SH-SY5Y (cell line): ENCODE measurements around the gene RHBDL1.

Experiments
- GATA2 ChIP-seq: IDR thresholded peaks from 2 replicates; pipeline ENCODE4 v1.6.1; 2011; ENCODE audit warnings: mild to moderate bottlenecking, low read depth, low read length
- GATA3 ChIP-seq: IDR thresholded peaks from 2 replicates; pipeline ENCODE4 v1.6.1; 2011; ENCODE audit warnings: low read depth, mild to moderate bottlenecking, low read length, moderate library complexity

RHBDL1 gene

DNA sequence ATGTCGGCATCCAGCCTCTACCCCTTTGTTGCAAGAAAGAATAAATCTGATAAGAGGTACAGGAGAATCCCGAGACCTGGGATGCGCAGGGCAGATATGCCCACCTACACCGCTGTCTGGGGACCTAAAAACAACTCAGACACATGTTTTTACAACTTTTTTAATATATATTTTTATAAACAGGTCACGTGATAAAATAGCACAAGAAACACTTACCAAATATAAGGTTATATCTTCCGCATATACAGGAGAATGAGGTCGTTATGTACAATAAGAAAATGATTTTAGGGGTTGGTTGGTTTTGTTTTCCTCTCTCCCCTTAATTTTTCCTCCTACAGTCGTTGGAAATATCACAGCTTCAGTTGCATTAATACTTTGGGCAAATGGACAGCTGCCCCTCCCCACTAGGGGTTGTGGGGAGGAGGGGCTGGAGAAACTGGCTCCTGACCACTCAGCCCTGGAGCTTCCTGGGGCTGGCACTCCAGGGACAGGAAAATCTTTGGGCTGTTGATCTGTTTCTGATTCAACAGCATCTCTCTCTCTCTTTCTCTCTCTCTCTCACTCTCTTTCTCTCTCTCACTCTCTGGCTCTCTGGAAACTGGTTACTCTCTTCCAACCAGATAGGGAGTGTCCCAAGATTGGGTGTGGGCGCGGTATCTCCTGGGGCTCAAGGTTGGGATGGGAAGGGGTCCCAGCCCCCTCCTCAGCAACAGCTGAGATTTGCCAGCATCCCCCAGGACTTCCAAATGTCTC is 17.1 kb downstream of the RHBDL1 start:
- TF ChIP-seq GATA3 (no peak), GATA2 (no peak)

DNA sequence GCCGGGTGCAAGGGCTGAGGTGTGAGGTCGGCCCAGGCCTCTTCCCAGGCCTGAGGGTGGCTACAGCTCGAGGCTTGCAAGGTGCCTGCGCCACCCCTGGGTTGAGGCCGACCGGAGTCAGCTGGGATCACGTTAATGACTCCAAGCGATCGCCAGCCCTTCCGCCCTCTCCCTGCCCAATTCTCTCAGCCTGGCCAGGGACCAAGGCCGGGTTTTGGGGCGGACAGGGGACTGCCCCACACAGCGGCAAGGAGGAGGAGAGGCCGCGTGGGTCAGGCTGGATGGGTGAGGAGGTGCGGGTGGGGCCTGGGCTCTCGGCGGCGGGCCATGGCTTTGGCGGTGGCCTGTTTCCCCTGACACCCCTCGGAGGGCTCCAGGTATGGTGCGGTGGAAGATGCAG is 17.9 kb downstream of the RHBDL1 start:
- TF ChIP-seq GATA3 (no peak), GATA2 (no peak)

DNA sequence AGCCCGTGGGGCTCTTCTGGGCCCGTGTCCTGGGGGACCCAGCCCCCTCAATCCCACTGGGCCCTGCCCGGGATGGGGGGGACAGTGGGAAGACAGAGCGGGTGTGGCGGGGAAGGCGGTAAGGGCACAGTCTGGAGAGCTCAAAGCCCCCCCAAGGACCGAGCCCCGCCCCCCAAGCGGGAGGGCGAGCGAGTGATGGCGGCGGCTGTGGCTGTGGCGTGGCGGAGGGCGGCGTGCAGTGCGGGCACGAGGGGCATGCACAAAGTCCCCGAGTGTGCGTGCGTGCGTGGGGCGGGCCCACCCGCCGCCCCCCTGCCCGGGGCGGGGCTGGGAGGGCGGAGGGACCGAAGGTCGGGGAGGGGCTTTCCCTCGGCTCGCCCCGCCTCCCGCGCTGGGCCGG is 18.3 kb downstream of the RHBDL1 start:
- TF ChIP-seq GATA3, result no peak
- TF ChIP-seq GATA2, result no peak

DNA sequence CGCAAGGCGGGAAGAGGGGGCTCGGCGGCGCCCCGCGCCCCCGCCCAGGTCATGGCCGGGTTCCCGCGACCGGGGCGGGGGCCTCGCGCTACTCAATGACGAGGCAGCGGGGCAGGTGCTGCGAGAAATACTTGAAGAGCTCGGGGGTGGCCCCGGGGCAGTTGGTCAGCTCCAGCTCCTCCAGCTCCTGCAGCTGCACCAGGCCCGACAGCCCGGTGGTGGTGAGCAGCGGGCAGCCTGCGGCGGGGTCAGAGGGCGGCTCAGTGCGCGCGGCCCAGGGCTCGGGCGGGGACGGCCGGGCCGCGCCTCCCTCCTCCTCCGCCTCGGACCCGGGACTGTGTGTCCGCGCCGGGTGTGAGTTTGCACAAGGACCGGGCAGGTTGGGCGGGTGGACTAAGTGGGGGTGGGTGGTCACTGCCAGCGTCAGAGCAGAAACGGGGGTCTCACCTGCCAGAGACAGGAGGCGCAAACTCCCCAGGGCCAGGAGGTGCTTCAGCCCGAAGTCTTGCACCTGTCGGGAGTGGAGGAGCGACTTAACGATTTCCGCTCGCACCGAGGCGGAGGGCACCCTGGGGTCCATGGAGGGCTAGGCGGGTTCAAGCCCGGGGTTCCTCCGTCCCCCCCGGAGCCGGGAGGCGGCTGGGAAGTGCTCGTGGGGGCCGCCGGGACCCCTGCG is 18.9 kb downstream of the RHBDL1 start:
- TF ChIP-seq GATA2 (no peak), GATA3 (no peak)

DNA sequence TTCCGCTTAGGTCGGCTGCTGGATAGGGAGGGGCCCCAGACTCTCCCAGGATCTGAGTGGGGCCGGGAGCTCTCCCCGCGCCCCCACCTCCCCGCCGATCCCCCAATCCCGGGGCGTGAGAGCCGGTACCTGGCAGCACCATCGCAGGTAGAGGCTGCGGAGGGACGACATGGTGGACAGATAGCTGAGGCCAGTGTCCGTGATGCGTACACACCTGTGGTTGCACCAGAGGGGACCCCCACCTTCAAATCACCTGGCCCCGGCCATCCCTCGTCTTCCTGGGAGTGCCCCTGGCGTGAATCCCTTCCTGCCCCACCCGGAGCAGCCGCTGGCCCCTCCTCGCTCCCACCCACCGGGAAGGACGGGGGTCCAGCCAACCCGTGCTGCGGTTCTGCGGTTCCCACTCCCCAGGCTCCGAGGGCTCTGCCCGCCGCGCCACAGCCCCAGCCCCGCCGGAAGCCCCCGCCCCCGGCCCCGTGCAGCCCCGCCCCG is 19.4 kb downstream of the RHBDL1 start:
- no peak for TF ChIP-seq GATA3
- no peak for TF ChIP-seq GATA2

DNA sequence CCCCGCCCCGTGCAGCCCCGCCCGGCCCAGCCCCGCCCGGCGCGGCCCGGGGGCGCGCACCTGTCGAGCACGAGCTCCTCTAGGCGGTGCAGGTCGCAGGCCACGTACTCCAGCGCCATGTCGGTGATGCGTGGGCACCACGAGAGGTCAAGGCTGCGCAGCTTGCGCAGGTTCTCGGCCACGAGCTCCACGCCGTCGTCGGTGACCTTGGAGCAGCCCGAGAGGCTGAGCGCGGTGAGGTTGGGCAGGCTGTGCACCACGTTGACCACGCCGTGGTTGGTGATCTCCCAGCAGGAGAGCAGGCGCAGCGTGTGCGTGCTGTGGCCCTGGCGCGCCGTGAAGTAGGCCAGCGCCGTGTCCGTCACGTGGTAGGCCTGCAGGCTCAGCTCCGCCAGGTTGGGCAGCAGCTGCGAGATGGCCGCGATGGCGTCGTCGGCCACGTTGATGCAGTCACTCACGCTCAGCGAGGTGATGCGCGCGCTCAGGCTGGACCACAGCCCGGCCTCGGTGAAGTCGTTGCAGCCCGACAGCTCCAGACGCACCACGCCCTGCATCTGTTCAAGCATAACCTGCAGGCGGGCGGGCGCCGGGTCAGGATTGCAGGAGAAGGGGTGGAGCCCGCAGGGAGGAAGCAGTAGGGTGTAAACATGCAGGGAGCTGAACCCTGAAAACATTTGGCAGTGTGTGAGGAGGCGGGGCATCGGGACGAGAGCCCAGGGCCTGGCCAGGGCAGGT is 20.1 kb downstream of the RHBDL1 start:
- no peak for TF ChIP-seq GATA3
- no peak for TF ChIP-seq GATA2

DNA sequence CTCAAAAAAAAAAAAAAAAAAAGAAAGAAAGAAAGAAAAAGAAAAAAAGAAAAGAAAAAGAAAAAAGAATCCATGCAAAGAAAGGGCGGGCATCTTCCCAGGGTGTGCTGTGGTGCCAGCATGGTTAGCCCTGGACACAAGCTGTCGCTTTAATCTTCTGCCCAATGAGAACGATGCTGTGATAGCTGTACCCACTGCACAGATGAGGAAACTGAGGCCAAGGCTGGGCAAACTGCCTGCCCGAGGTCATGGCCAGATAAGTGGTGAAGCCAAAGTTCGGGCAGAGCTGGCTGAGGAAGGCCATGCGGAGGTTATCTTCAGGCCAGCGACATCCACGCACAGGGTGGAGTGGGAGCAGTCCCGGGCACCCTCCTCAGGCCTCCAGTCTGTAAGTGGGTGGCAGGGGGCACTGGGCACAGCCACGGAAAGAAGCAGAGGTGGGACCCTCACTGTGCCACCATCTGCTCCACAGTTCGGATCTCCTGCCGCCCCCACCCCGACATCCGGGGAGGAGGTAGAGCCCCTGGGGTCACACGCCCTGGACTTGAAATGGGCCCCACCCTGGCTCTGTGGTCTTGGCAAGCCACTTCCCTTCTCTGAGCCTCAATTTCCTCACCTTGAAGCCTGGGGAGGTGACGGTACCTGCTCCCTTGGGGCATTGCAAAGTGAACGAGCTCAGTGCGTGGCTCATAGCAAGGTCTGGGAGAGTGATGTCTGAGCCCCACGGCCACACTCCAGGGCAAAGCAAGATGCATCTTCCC is 23.6 kb downstream of the RHBDL1 start:
- no peak for TF ChIP-seq GATA3
- TF ChIP-seq GATA2, result no peak

DNA sequence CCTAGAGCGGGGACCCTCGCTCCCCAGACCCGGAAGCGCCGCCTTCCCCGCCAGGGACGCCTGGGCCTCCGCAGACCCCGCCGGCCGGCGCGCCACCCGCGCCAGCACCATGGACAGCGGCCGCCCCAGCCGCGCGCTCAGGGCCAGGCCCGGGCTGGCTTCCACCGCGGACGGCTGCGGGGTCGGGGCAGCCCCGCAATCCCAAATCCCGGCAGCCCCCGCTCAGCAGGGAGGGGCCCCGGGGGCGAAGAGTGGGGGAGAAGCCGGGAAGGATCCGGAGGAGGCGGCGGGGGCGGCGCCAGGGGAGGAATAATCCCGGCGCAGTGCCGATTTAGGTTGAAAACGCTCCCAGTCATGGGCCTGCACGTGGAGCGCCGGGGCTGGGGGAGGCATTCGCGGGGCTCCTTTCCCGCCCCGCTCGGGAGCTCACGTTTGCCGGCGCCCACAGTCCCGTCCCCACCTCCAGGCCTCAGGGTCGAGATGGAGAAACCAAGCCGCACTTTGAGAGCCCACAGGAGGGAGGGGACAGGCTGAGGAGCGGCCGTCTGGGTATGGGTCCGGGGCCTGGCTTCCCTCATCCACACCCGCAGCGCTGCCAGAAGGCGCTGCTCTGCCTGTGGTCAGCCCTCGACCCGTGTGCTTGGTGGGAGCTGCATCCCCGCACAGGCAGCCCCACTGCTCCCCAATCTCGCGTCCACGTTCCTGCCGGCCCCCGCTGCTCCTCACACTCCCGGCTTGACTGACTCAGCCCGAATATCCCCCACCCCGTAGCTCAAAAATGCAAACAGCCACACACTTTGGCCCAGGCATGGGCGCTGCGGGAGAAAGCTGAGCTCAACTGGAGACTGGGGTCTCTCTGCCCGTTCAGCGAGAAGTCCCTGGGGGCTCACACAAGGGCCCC is 25.5 kb downstream of the RHBDL1 start:
- TF ChIP-seq GATA2 (no peak), GATA3 (no peak)

DNA sequence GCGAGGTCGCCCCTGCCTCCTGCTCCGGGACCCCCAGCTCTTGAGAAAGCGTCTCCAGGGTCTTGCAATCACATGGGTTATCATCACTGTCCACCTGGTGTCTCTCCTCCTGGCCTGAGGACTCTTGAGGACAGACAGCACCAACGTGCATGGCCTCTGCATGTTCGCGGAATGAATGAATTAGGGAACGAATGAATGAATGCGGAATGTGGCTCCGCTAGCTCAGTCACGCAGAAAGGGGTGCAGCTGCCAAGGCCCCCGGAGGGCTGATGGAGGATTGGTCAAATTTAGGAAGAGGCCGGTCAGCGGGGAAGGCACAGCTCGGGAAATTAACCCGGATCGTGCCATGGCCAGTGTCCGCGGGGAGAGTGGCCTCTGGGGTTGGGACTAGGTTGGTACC is 26.9 kb downstream of the RHBDL1 start:
- TF ChIP-seq GATA2, result no peak
- TF ChIP-seq GATA3, result no peak

DNA sequence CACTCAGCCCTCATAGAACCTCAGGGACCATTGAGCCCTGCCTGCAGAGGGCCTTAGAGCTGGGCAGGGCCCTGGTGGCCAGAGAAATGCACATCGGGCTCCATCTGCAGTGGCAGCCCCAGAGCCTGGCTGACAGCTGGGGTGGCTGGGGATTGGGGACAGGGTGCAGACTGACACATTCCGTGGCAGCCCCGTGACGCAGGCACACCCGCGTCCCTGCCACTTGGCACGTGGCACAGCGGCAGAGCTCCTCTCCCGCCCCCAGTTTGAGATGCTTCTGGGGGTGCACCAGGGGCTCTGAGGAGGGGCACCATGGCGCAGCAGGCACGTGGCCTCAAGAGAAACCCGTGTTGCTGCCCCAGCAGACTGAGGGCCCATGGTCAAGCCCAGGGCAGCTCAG is 27.9 kb downstream of the RHBDL1 start:
- no peak for TF ChIP-seq GATA3
- no peak for TF ChIP-seq GATA2

DNA sequence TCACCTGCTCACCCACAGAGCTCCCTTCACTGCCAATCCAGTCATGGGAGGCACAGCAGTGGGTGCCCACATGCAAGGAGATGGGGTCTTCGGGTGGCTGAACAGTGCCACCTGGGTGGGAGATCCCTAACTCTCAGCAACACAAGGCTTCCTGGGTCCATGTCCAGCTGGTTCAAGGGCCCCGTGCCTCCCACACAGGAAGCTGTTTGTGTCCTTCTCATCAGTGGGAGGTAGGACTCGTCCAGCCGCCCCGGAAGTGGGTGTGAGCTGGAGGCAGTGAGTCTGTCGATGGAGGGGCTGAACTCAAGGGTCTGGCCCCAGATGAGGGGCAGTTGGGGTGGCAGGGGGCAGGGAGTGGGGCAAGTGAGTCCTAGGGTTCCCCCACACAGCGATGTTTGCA is 28.6 kb downstream of the RHBDL1 start:
- no peak for TF ChIP-seq GATA3
- TF ChIP-seq GATA2, result no peak

DNA sequence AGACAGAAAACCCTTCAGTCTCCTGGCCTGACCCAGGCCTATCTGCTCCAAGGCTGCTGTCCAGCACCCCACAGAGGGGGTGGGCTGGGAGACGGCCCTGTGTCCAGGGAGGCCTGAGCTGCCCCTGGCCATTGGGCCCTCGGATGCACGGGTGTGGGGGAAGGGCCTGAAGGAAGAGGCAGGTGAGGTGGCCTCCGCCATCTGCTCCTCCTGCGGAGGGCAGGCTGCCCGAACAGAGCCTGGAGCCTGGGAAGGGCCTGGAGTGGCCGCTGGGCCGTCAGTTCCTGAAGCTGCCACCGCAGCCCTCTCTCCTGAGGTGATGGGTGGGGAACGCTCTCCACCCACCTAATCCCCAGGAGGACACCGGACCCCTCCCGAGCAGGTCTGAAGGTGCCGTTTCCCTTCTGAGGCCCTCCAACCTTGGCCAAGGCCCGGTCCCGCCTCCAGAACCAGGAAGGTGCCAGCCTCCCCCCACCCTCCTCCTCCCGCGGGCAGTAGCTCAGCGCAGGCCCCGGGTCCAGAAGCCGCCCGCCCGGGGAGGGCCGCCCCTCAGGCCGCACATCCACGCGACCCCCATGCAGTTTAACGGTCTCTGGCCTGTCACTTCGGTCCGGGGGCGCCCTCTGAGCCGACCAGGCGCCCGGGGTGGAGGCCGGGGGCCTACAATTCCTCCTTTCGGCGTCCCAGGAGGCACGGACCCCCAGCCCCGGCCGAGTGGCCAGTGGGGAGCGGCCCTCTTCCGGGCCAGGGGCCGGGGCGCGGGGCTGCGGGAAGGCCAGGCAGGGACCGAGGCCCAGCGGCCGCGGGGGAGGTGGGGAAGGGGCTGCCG is 29.3 kb downstream of the RHBDL1 start:
- no peak for TF ChIP-seq GATA3
- TF ChIP-seq GATA2, result no peak
